Mesothelial cell of epicardium (in vitro differentiated cells): ENCODE results near the gene CBLN4. TPM values are rescaled to one million over a fixed set of nuclear protein-coding genes. Genes with fewer than 3 reads are reported as not detected.

Source experiments
- DNase-seq, 2 experiments: peaks; one replicate each; pipeline ENCODE4 v3.0.0; 2021; ENCODE audit warnings: low spot score in 2 of 2; ENCODE audit not compliant: unreplicated experiment in 2 of 2
- H3K27ac Mint-ChIP-seq: 2 replicates; pipeline ENCODE4 v1.8.0; 2021; ENCODE audit warnings: mixed read lengths
- H3K27me3 Mint-ChIP-seq: 2 replicates; pipeline ENCODE4 v1.8.0; 2021; ENCODE audit warnings: low read depth, mixed read lengths
- H3K36me3 Mint-ChIP-seq: 2 replicates; pipeline ENCODE4 v1.8.0; 2021; ENCODE audit warnings: mixed read lengths
- H3K4me1 Mint-ChIP-seq: 2 replicates; pipeline ENCODE4 v1.8.0; 2021; ENCODE audit warnings: mixed read lengths
- H3K4me3 Mint-ChIP-seq: 2 replicates; pipeline ENCODE4 v1.8.0; 2021; ENCODE audit warnings: mild to moderate bottlenecking, moderate library complexity, mixed read lengths
- H3K9me3 Mint-ChIP-seq: 2 replicates; pipeline ENCODE4 v1.8.0; 2021; ENCODE audit warnings: mixed read lengths
- total RNA-seq: library from RNA; stranded (reverse); gene quantifications from 3 replicates; pipeline ENCODE4 v1.2.1, GENCODE V29; 2021
- TF ChIP-seq, protein P1 (sequence below): fragments of 200-600 bp; sonication (generic); IDR thresholded peaks from one replicate; pipeline ENCODE4 v1.5.0; 2021; ENCODE audit warnings: antibody characterized with exemption; ENCODE audit not compliant: unreplicated experiment

CBLN4 gene
- total RNA-seq, 1 donor from 2014 or later: not detected

DNA sequence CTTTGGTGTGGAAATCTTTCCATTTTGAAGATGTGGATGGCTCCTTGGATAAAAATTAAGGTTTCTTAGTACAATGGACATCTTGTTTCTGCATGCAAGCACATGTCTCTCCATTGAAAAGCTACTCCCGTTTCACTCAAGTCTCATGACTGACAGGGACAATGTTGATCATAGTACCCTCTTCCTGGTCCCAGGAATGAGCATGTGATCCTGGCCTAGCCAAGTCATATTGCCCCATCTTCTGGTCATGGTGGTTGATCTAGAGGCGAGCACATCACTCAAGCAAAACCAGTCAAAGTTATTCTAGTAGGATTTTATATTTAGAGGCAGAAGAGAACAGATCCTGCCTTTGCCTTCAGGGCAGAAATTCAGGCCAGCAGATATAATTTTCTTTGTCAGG, 12.2 kb upstream of the CBLN4 start:
- Mint-ChIP-seq H3K4me3 (no peak overlapping the region), H3K36me3 (peaks cover 5% of the 10 kb centered on the region), H3K27ac (no peak overlapping the region), H3K9me3 (peaks cover 75% of the 10 kb centered on the region), H3K27me3 (no peaks in the 10 kb centered on the region), H3K4me1 (no peaks in the 10 kb centered on the region)
- no peak for DNase-seq
- TF ChIP-seq, protein P1, sequence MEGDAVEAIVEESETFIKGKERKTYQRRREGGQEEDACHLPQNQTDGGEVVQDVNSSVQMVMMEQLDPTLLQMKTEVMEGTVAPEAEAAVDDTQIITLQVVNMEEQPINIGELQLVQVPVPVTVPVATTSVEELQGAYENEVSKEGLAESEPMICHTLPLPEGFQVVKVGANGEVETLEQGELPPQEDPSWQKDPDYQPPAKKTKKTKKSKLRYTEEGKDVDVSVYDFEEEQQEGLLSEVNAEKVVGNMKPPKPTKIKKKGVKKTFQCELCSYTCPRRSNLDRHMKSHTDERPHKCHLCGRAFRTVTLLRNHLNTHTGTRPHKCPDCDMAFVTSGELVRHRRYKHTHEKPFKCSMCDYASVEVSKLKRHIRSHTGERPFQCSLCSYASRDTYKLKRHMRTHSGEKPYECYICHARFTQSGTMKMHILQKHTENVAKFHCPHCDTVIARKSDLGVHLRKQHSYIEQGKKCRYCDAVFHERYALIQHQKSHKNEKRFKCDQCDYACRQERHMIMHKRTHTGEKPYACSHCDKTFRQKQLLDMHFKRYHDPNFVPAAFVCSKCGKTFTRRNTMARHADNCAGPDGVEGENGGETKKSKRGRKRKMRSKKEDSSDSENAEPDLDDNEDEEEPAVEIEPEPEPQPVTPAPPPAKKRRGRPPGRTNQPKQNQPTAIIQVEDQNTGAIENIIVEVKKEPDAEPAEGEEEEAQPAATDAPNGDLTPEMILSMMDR: no peak

- peaks cover 71% of the 10 kb centered on the region for H3K9me3 Mint-ChIP-seq
- TF ChIP-seq, protein P1: no peak
These were observed 9.7 kb upstream of the CBLN4 start for GRCh38 chr20:56014998-56015397.

DNA sequence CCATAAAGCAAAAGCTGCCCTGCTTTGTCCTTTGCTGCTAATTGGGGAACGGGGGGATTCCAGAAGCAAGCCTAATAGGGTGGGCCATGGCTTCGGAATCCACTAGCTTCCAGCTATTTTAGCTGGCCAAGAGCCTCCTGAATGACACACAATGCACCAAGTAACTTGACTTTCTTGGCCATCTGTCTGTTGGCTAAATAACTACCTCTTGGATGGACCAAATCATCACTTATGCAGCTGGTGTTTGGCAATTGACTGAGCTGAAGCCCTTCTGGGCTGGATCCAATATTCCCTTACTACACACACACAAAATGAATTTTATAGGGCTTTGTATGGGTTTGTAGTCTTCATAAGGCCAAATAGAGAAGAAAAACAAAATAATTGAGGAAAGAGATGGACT, 8.8 kb upstream of the CBLN4 start:
- Mint-ChIP-seq H3K4me3 (no peak overlapping the region), H3K4me1 (no peaks in the 10 kb centered on the region), H3K27me3 (no peaks in the 10 kb centered on the region), H3K9me3 (peaks cover 67% of the 10 kb centered on the region), H3K36me3 (peaks cover 5% of the 10 kb centered on the region), H3K27ac (no peak overlapping the region)
- TF ChIP-seq, protein P1: no peak
- DNase-seq: no peak

More at GRCh38 chr20:56014998-56015397, 9.7 kb upstream of the CBLN4 start:
- Mint-ChIP-seq H3K27me3 (no peaks in the 10 kb centered on the region), H3K36me3 (peaks cover 5% of the 10 kb centered on the region), H3K27ac (no peak overlapping the region), H3K4me1 (no peaks in the 10 kb centered on the region), H3K4me3 (no peak overlapping the region)
- no peak for DNase-seq

DNA sequence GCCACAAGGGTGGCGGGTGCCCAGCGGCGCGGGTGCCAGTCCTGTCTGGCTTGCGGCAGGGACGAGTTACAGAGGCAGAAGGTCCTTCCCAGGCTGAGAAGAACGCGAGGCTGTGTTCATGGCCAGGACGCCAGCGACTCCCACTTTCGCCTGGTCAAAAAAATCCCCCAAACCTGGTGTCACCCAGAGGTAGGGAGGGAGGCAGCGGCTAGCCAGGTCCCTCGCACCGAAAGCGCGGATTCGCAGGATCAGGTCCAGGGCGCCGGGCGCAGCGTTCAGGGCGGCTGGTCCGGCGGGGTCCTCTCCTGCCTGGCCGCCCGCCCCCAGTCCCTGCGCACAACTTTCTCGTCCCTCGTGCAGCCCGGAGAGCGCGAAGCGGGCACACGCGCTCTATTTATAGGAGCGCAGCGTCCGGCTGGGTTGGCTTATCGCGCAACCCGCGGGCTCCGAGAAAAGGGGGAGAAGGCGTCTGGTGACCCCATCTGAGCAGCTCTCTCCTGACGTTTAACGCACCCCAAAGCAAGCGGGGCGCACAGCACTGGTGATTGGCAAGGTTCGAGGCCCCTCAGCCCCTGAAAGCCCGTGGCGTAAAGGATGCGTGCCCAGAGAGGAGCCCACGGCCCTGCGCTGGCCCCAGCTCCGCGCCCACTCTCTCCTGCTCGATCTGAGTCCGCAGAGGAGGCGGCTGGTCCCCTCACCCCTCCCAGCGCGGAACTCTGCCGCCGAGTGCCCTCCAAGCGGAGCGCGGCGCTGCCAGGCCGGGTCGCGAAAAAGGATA, 519 bp downstream of the CBLN4 start:
- TF ChIP-seq, protein P1: no peak
- peaks cover 49% of the 10 kb centered on the region for H3K9me3 Mint-ChIP-seq
- no peak overlapping the region for H3K4me3 Mint-ChIP-seq
- no peaks in the 10 kb centered on the region for H3K4me1 Mint-ChIP-seq
- peaks cover 6% of the 10 kb centered on the region for H3K36me3 Mint-ChIP-seq
- DNase-seq: no peak
- no peaks in the 10 kb centered on the region for H3K27me3 Mint-ChIP-seq
- no peak overlapping the region for H3K27ac Mint-ChIP-seq

GRCh38 chr20:56004007-56004406, 1.3 kb downstream of the CBLN4 start:
- H3K4me3 Mint-ChIP-seq: no peak overlapping the region
- H3K4me1 Mint-ChIP-seq: no peaks in the 10 kb centered on the region
- peaks cover 6% of the 10 kb centered on the region for H3K36me3 Mint-ChIP-seq
- H3K9me3 Mint-ChIP-seq: peaks cover 47% of the 10 kb centered on the region
- H3K27me3 Mint-ChIP-seq: no peaks in the 10 kb centered on the region
- TF ChIP-seq, protein P1: no peak
- H3K27ac Mint-ChIP-seq: no peak overlapping the region
- no peak for DNase-seq
